Measurements from ENCODE around the gene MAGI3. TPM values are rescaled to one million over a fixed set of nuclear protein-coding genes. Genes with fewer than 3 reads are reported as not detected.
"Not testable (repeated sequence)": the region's sequence is repeated elsewhere in the genome, so short reads cannot be mapped to it uniquely, and the experiment has no call there.

MAGI3 gene
- total RNA-seq, 2 donors from 2014 or later = 1.5 to 3.5 TPM

DNA sequence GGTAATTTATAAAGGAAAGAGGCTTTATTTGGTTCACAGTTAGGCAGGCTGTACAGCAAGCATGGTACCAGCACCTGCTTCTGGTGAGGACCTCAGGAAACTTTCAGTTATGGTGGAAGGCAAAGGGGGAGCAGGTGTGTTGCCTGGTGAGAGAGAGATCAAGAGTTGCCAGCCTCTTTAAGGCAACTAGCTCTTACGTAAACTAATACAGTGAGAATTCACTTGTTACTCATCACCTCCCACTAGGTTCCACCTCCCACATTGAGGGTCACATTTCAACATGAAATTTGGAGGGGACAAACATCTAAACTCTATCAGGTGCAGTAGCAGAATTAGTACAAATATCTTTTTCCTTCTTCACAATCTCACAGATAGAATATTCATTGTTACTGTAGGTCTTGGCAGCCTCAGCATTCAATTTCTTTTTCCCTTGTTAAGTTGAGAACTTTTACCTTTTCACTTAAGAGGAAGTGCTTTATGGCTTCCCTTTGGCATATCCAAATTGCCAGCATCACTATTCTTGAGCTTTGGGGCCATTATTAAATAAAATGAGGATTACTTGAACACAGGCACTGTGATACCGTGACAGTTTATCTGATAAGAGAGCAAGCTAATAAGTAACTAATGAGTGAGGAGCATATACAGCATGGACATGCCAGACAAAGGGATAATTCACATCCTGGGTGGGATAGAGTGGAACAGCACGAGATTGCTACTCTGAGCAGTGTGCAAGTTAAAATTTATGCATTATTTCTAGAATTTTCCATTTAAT, 48.4 kb downstream of the MAGI3 start:
- Mint-ChIP-seq H3K27me3 (peaks cover 11 to 32% of the 10 kb centered on the region in 2 donors), H3K9me3 (no peaks in the 10 kb centered on the region), H3K27ac (no peak overlapping the region), H3K36me3 (no peaks in the 10 kb centered on the region), H3K4me1 (ENCODE audit: low read depth in 2 of 2) (no peaks in the 10 kb centered on the region), H3K4me3 (no peak overlapping the region)
- no peak for DNase-seq (ENCODE audit: low spot score)
- no peak for ATAC-seq

DNA sequence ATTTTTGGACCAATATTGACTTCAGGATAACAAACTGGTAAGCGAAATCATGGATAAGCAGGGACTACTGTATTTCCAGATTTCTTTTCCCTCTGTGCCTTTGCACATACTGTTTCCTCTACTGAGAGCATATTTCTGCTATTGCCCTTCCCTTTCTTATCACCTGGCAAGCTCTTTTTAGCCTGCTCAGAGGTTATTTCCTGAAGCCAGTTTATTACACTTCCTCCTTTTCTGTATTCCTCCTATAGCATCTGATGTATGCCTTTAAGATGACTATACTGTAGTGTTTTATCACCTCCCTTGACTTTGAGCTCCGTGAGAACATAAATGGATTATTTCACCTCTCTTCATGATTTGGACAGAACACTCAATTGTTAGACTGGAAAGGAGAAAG, 49.0 kb downstream of the MAGI3 start:
- Mint-ChIP-seq H3K36me3 (peaks cover 5% of the 10 kb centered on the region), H3K4me1 (ENCODE audit: low read depth in 2 of 2) (no peaks in the 10 kb centered on the region), H3K4me3 (no peak overlapping the region)

DNA sequence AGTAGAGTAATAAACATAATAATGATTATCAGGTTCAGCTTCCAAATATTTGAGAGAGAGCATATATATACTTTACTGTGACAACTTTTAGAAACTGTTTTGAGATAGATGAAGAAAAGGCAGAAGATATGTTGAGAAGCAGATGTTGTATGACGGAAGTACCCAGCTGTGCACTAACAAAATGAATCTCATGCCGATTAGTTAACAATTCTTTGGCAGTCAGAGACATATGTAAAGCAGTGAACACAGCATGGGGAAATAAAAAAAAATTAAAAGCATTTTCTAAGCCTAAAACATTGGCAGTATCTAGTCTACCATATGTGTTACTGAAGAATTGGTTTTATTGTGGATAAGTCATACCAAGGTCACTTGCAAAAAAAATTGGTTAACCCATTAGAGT, 51.8 kb downstream of the MAGI3 start:
- ATAC-seq (no peak), DNase-seq (ENCODE audit: low spot score) (no peak)
- H3K9me3 Mint-ChIP-seq = peaks cover 8% of the 10 kb centered on the region
- H3K27me3 Mint-ChIP-seq = peaks cover 18 to 38% of the 10 kb centered on the region in 2 donors
- H3K4me3 Mint-ChIP-seq = no peak overlapping the region
- no peak overlapping the region for H3K27ac Mint-ChIP-seq
- H3K36me3 Mint-ChIP-seq = peaks cover 14% of the 10 kb centered on the region
- no peaks in the 10 kb centered on the region for H3K4me1 Mint-ChIP-seq (ENCODE audit: low read depth in 2 of 2)

More for the DNA sequence above, 49.0 kb downstream of the MAGI3 start:
- Mint-ChIP-seq H3K9me3 (peaks cover under 1% of the 10 kb centered on the region), H3K27me3 (peaks cover 12 to 29% of the 10 kb centered on the region in 2 donors), H3K27ac (no peak overlapping the region)
- ATAC-seq = no peak
- DNase-seq (ENCODE audit: low spot score) = no peak

DNA sequence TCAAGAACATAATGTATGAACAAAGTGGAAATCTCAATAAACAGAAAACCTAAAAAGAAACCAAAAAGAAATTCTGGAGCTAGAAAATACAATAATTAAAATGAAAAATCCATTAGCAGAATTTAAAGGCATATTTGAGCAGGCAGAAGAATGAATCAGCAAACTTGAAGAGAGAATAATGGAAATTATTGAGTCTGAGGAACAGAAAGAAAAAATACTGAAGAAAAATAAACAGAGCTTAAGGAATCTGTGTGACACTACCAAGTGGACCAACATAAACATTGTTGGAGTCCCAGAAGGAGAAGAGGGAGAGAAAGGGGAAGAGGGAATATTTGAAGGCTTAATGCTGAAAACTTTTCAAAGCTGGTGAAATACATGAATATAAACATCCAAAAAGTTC, 54.5 kb downstream of the MAGI3 start:
- Mint-ChIP-seq H3K9me3 (peaks cover 8% of the 10 kb centered on the region), H3K27me3 (peaks cover 11 to 29% of the 10 kb centered on the region in 2 donors), H3K36me3 (peaks cover 14% of the 10 kb centered on the region), H3K4me3 (no peak overlapping the region), H3K4me1 (ENCODE audit: low read depth in 2 of 2) (no peaks in the 10 kb centered on the region), H3K27ac (no peak overlapping the region)
- DNase-seq (ENCODE audit: low spot score) (no peak), ATAC-seq (no peak)

DNA sequence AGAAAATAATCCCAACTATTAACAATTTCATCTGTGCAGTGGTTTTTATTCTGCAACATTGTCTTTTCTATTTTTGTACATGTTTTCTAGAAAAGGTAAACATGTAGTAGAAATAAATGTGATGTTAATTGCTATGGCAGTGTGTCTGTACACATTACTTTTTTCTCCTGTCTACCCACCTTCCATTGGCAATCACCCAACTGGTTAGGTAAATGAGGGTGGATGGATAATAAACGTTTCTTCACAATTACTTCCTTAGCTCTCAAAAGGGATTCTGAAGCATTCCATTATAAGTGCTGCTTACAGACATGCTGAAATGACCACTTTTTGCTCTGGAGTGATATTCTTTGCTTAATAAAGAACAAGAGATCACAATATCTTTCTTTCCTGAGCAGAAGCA, 61.4 kb downstream of the MAGI3 start:
- H3K27ac Mint-ChIP-seq = no peak overlapping the region
- H3K4me1 Mint-ChIP-seq (ENCODE audit: low read depth in 2 of 2) = no peaks in the 10 kb centered on the region
- DNase-seq (ENCODE audit: low spot score) (no peak), ATAC-seq (no peak)
- H3K4me3 Mint-ChIP-seq = no peak overlapping the region
- no peaks in the 10 kb centered on the region for H3K36me3 Mint-ChIP-seq
- no peaks in the 10 kb centered on the region for H3K9me3 Mint-ChIP-seq
- H3K27me3 Mint-ChIP-seq = peaks cover 10 to 34% of the 10 kb centered on the region in 2 donors

DNA sequence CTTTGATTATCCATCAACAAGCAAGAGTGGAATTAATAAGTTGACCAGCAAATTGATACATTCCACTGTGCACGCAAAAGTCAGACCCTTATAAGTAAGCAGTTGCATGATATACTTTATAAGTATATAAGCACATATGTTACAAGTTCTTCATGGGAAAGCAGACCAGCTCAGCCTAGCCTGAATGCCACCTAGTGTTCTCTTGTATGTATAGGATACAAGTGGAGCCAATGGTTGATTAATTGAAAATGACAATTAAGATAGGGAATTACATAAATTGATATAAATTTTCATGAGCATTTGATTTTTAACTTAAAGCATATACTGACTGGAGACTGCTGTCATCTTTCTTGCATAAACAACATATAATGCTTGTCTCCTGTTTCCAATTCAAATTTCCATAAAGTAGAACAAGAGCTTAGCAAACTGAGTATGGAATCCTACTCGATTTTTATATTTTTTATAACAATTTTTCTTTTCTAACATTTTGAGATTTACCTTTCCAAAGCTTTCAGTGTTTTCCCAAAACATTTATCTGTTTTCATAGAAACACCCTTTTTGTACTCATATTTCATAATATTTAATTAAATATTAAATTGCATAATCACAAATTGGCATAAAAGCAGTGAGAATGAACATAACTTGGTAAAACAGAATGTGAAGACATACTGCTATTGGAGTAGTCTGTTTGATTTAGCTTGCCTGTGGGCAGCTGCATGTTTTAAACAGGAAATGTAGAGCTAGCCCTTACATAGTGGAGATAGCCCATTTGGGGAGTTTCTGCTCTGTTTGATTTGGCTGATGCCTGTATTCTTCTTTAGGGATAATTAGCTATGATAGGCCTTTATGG, 62.8 kb downstream of the MAGI3 start:
- peaks cover 11 to 45% of the 10 kb centered on the region in 2 donors for H3K27me3 Mint-ChIP-seq
- no peaks in the 10 kb centered on the region for H3K9me3 Mint-ChIP-seq
- ATAC-seq = no peak
- H3K27ac Mint-ChIP-seq = no peak overlapping the region
- no peaks in the 10 kb centered on the region for H3K4me1 Mint-ChIP-seq (ENCODE audit: low read depth in 2 of 2)
- no peak for DNase-seq (ENCODE audit: low spot score)
- H3K4me3 Mint-ChIP-seq = no peak overlapping the region
- H3K36me3 Mint-ChIP-seq = no peaks in the 10 kb centered on the region

DNA sequence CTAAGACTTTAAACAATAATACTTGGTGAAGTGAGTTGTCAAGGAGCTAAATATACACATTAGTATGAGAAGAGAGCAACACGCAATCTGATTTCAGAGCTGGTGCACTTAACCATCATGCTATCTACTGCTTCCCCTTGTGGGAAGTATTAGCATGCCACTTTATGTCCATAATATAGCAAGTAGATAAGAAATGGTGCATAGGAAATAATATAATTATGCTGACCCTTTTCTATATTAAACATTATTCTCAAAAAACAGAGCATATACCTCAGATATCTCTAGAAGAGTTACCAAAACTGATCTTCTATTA, 63.4 kb downstream of the MAGI3 start:
- no peak overlapping the region for H3K27ac Mint-ChIP-seq
- H3K4me1 Mint-ChIP-seq (ENCODE audit: low read depth in 2 of 2) = no peaks in the 10 kb centered on the region
- no peaks in the 10 kb centered on the region for H3K9me3 Mint-ChIP-seq
- no peak for ATAC-seq
- DNase-seq (ENCODE audit: low spot score) = no peak
- no peak overlapping the region for H3K4me3 Mint-ChIP-seq
- peaks cover 11 to 46% of the 10 kb centered on the region in 2 donors for H3K27me3 Mint-ChIP-seq
- no peaks in the 10 kb centered on the region for H3K36me3 Mint-ChIP-seq

DNA sequence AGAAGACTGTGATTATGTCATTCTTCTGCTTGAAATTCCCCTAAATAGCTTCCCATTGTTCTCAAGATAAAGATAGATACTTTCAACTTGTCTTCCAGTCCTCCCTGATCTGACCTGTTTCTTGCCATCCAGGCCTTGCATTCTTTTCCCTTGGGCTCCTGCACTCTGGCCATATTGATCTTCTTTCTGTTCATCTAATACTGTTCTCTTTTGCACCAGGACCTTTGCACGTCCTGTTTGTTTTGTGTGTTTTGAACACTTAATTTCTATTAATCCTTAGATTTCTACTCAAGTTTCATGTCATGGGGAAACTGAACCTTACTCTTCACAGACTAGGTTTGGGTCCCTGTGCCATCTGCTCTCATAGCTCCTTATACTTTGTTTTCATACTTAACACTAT, 65.1 kb downstream of the MAGI3 start:
- Mint-ChIP-seq H3K27ac (no peak overlapping the region), H3K9me3 (peaks cover 3% of the 10 kb centered on the region), H3K27me3 (peaks cover 7 to 30% of the 10 kb centered on the region in 2 donors), H3K4me1 (ENCODE audit: low read depth in 2 of 2) (no peaks in the 10 kb centered on the region), H3K4me3 (no peak overlapping the region), H3K36me3 (no peaks in the 10 kb centered on the region)
- DNase-seq (ENCODE audit: low spot score) = no peak
- ATAC-seq = no peak

DNA sequence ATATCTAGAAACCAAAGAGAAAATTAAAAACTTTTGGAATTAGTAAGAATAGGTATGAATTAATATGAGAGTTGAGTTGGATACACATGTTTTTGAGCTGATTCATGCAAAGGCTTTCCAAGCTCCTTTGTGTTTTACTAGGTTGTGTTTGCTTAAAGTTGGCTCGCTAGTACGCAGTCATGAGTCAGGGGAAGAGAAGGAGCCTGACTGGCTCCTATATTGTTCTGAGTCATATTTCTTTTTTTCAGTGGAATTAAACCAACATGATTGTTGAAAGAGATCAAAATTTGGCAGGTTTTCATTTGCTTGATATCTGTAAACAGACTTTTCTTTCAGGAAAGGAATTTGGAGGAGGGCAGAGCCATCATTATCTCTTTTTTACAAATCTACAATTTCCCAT, 66.7 kb downstream of the MAGI3 start:
- ATAC-seq = no peak
- Mint-ChIP-seq H3K9me3 (peaks cover 3% of the 10 kb centered on the region), H3K36me3 (no peaks in the 10 kb centered on the region), H3K4me3 (no peak overlapping the region), H3K27me3 (peaks cover 7 to 32% of the 10 kb centered on the region in 2 donors), H3K4me1 (ENCODE audit: low read depth in 2 of 2) (no peaks in the 10 kb centered on the region), H3K27ac (no peak overlapping the region)
- DNase-seq (ENCODE audit: low spot score) = no peak

DNA sequence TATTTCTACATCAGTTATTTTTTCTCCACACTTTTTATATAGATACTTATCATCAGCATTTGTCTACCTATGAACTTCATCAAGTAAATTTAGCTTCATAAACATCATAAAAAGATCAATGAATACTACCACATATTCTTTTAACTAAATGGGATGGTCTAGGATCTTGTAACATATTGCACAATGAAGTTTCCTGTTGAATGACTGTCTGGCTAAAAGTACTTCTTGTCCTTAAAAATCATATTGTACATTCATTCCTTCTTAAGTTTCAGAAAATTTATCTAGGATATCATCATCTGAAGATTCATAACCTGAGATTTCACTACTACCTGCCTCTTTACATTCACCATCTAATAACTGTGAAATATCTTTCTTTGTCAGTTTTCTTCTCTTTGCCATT, 69.0 kb downstream of the MAGI3 start:
- Mint-ChIP-seq H3K9me3 (peaks cover 3% of the 10 kb centered on the region), H3K27me3 (peaks cover 9 to 32% of the 10 kb centered on the region in 2 donors), H3K4me3 (no peak overlapping the region), H3K4me1 (ENCODE audit: low read depth in 2 of 2) (no peaks in the 10 kb centered on the region), H3K27ac (no peak overlapping the region), H3K36me3 (no peaks in the 10 kb centered on the region)
- no peak for ATAC-seq
- no peak for DNase-seq (ENCODE audit: low spot score)

DNA sequence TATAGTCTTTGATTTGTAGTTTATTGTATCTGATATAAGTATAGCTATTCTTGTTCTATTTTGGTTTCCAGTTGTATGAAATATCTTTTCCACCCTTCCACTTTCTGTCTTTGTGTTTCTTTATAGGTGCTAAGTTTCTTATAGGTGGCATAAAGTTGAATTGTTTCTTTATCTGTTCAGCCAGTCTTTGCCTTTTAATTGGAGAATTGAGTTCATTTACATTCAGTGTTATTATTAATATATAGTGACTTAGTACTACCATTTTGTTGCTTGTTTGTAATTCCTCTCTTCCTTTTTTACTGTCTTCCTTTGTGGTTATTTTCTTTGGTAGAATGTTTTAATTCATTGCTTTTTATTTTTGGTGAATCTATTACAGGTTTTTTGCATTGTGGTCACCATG, 77.7 kb downstream of the MAGI3 start:
- DNase-seq (ENCODE audit: low spot score) (no peak), ATAC-seq (no peak)
- no peak overlapping the region for H3K27ac Mint-ChIP-seq
- peaks cover 3 to 24% of the 10 kb centered on the region in 2 donors for H3K27me3 Mint-ChIP-seq
- H3K4me1 Mint-ChIP-seq (ENCODE audit: low read depth in 2 of 2) = no peaks in the 10 kb centered on the region
- H3K4me3 Mint-ChIP-seq = no peak overlapping the region
- peaks cover 13% of the 10 kb centered on the region for H3K9me3 Mint-ChIP-seq
- H3K36me3 Mint-ChIP-seq = peaks cover 6% of the 10 kb centered on the region

DNA sequence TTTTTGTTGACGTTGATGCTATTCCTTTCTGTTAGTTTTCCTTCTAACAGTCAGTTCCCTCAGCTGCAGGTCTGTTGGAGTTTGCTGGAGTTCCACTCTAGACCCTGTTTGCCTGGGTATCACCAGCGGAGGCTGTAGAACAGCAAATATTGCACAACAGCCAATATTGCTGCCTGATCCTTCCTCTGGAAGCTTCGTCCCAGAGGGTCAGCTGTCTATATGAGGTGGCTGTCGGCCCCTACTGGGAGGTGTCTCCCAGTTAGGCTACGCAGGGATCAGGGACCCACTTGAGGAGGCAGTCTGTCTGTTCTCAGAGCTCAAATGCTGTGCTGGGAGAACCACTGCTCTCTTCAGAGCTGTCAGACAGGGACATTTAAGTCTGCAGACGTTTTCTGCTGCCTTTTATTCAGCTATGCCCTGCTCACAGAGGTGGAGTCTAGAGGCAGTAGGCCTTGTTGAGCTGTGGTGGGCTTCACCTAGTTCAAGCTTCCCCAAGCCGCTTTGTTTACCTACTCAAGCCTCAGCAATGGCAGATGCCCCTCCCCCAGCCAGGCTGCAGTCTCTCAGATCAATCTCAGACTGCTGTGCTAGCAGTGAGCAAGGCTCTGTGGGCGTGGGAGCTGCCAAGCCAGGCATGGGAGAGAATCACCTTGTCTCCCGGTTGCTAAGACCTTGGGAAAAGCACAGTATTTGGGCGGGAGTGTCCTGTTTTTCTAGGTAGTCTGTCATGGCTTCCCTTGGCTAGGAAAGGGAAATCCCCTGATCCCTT, 88.3 kb downstream of the MAGI3 start:
- Mint-ChIP-seq H3K36me3 (peaks cover 40% of the 10 kb centered on the region), H3K9me3 (peaks cover 30% of the 10 kb centered on the region)
- H3K4me1 Mint-ChIP-seq (ENCODE audit: low read depth in 2 of 2); H3K27ac Mint-ChIP-seq; H3K27me3 Mint-ChIP-seq; DNase-seq (ENCODE audit: low spot score); ATAC-seq; H3K4me3 Mint-ChIP-seq: not testable (repeated sequence)

DNA sequence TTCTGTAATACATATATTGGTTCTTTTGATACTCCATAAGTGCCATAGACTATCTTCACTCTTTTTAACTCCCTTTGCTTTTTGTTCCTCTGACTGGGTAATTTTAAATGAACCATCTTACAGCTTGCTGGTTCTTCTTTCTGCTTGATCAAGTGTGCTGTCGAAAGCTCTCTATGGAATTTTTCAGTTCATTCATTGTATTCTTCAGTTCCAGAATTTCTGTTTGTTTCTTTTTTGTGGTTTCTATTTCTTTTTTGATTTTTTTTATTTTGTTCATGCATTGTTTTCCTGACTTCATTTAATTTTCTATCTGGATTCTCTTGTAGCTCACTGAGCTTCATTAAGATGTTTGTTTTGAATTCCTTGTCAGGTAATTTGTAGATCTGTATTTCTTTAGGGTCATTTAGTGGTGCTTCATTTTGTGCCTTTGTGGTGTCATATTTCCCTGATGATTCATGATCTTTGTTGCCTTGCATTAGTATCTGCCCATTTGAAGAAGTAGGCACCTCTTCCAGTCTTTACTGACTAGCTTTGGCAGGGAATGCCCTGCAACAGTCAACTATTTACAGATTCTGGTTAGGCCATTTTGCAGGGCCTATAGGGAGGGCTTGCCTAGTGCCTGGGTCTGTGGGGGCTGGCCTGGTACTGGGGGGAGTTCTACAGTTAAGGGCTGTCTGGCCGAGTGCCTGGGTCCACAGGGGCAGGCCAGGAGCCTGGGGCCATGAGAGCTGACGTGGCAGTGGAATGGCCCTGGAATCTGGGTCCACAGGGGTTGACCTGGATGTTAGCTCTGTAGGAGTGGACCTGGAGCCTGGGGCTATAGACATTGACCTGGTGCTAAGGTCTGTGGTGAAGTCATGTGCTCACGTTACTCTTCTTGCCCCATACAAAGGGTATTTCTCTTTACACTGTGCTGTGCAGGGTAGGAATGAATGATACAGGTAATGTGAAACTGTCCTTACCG, 89.7 kb downstream of the MAGI3 start:
- H3K4me3 Mint-ChIP-seq = no peak overlapping the region
- H3K36me3 Mint-ChIP-seq = peaks cover 26% of the 10 kb centered on the region
- peaks cover 28% of the 10 kb centered on the region for H3K9me3 Mint-ChIP-seq
- ATAC-seq = peak in 1 of 2 donors; percentile 17
- DNase-seq (ENCODE audit: low spot score) = no peak
- H3K4me1 Mint-ChIP-seq (ENCODE audit: low read depth in 2 of 2) = no peaks in the 10 kb centered on the region
- peaks cover 0 to under 1% of the 10 kb centered on the region in 2 donors for H3K27me3 Mint-ChIP-seq
- no peak overlapping the region for H3K27ac Mint-ChIP-seq

Measured in natural killer cell treated with Interleukin-12 subunit alpha and Interleukin-12 subunit beta and Interleukin-15 and Interleukin-18, amount 100 ng/mL, for 72 hours (primary cell).